GM10266 (cell line): ENCODE data around the gene ADARB2.

Experiments used
- DNase-seq: peaks from one replicate; pipeline ENCODE4 v3.0.0; 2012; ENCODE audit errors: extremely low spot score
- TF ChIP-seq, protein P1 (sequence below): IDR thresholded peaks from 2 replicates; pipeline ENCODE4 v1.5.1; 2012; ENCODE audit warnings: mild to moderate bottlenecking, low read depth; ENCODE audit not compliant: control insufficient read depth, insufficient read depth; ENCODE audit errors: missing control alignments

Gene ADARB2

DNA sequence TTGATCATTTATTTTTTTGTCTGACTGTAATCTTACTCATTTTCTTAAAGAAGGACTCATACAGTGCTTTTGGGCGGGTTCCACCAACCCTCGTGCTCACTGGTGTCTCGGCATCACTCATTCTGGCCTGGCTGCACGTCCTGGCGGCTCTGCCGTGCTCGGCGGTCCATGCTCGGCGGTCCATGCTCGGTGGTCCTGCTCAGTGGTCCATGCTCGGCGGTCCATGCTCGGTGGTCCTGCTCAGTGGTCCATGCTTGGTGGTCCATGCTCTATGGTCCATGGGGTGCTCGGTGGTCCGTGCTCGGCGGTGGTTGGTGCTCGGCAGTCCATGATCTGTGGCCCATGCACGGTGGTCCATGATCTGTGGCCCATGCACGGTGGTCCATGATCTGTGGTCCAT lies 608.7 kb downstream of the ADARB2 start:
- DNase-seq = no peak
- TF ChIP-seq, protein P1, sequence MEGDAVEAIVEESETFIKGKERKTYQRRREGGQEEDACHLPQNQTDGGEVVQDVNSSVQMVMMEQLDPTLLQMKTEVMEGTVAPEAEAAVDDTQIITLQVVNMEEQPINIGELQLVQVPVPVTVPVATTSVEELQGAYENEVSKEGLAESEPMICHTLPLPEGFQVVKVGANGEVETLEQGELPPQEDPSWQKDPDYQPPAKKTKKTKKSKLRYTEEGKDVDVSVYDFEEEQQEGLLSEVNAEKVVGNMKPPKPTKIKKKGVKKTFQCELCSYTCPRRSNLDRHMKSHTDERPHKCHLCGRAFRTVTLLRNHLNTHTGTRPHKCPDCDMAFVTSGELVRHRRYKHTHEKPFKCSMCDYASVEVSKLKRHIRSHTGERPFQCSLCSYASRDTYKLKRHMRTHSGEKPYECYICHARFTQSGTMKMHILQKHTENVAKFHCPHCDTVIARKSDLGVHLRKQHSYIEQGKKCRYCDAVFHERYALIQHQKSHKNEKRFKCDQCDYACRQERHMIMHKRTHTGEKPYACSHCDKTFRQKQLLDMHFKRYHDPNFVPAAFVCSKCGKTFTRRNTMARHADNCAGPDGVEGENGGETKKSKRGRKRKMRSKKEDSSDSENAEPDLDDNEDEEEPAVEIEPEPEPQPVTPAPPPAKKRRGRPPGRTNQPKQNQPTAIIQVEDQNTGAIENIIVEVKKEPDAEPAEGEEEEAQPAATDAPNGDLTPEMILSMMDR = no peak

DNA sequence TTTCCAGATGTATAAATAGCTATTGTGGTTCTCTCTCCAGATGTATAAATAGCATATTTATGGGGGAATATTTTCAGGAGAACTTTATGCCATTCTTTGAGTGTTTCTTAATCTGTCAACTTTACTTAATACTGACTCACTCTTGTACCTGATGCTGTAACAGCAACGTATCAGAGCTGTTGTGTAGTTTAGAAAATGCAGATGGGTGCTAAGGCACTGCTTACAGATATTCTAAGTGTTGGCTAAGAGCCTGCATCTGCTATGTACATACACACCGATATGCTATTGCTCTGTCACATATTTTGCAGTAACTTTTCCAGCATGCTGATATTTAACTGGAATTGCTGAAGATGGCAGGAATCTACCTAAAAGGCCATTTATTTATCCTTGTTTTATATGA lies 609.2 kb downstream of the ADARB2 start:
- TF ChIP-seq, protein P1 = no peak

DNA sequence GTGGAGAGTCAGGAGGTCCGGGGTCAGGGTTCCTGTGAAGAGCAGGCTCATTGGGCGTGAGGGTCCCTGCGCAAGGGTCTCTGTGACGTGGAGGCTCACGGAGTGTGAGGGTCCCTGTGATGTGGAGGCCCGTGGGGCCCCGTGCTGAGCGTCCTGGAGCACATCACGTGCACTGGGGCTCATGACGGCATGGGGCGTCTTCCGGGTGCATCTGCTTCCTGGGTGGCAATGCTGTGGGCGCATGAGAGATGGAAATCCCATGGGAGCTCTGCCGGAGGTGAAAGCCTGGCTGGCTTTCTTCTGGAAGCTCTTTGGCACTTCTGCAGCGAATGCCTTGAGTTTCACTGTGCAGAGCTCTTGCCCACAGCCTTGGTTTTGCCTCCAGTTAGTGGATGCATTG lies 609.7 kb downstream of the ADARB2 start:
- DNase-seq = no peak
- TF ChIP-seq, protein P1 = no peak

More for the DNA sequence above, 609.2 kb downstream of the ADARB2 start:
- no peak for DNase-seq
